Duodenal mucosa (tissue), 2 donors: Measurements from ENCODE around the gene PTPRN2.
"Not testable (repeated sequence)": the region's sequence is repeated elsewhere in the genome, so short reads cannot be mapped to it uniquely, and the experiment has no call there.

Experiments
- H3K27ac ChIP-seq: one replicate; pipeline ENCODE4 v1.7.0; 2013; ENCODE audit warnings: low read depth, low read length
- H3K27me3 ChIP-seq, 2 donors: one replicate each; pipeline ENCODE4 v1.7.0; 2013; ENCODE audit warnings: low read length in 2 of 2, control low read depth in 1 of 2; ENCODE audit not compliant: insufficient read depth in 2 of 2, control insufficient read depth in 1 of 2
- H3K36me3 ChIP-seq, 2 donors: one replicate each; pipeline ENCODE4 v1.7.0; 2013; ENCODE audit warnings: low read length in 2 of 2, control low read depth in 1 of 2; ENCODE audit not compliant: insufficient read depth in 2 of 2, control insufficient read depth in 1 of 2
- H3K4me1 ChIP-seq, 2 donors: one replicate each; pipeline ENCODE4 v1.7.0; 2013; ENCODE audit warnings: low read length in 2 of 2, control low read depth in 1 of 2; ENCODE audit not compliant: insufficient read depth in 2 of 2, control insufficient read depth in 1 of 2
- H3K4me3 ChIP-seq, 2 donors: one replicate each; pipeline ENCODE4 v1.7.0; 2013; ENCODE audit warnings: low read length in 2 of 2, low read depth in 1 of 2
- H3K9ac ChIP-seq, 2 donors: one replicate each; pipeline ENCODE4 v1.7.0; 2013; ENCODE audit warnings: low read length in 2 of 2, low read depth in 1 of 2
- H3K9me3 ChIP-seq, 2 donors: one replicate each; pipeline ENCODE4 v1.7.0; 2013; ENCODE audit warnings: low read length in 2 of 2, control low read depth in 1 of 2; ENCODE audit not compliant: control insufficient read depth in 1 of 2

Gene PTPRN2

GRCh38 chr7:158518980-158519632, 68.5 kb downstream of the PTPRN2 start:
- Histone ChIP-seq H3K9ac (no peak overlapping the region), H3K36me3 (no peaks in the 10 kb centered on the region), H3K27ac (no peak overlapping the region), H3K27me3 (no peaks in the 10 kb centered on the region), H3K4me3 (no peak overlapping the region), H3K9me3 (no peaks in the 10 kb centered on the region), H3K4me1 (no peaks in the 10 kb centered on the region)

- Histone ChIP-seq H3K27me3 (no peaks in the 10 kb centered on the region), H3K36me3 (no peaks in the 10 kb centered on the region), H3K27ac (no peak overlapping the region), H3K4me3 (no peak overlapping the region), H3K9me3 (peaks cover 0 to 2% of the 10 kb centered on the region in 2 donors), H3K4me1 (no peaks in the 10 kb centered on the region), H3K9ac (no peak overlapping the region)
Measured at GRCh38 chr7:158517571-158517970, 70.1 kb downstream of the PTPRN2 start.

- Histone ChIP-seq H3K4me3 (no peak overlapping the region), H3K36me3 (no peaks in the 10 kb centered on the region), H3K27me3 (no peaks in the 10 kb centered on the region), H3K9ac (no peak overlapping the region), H3K27ac (no peak overlapping the region), H3K4me1 (no peaks in the 10 kb centered on the region), H3K9me3 (peaks cover 0 to 3% of the 10 kb centered on the region in 2 donors)
Measured at GRCh38 chr7:158517072-158517471, 70.6 kb downstream of the PTPRN2 start.

- H3K9ac ChIP-seq, result no peak overlapping the region
- H3K9me3 ChIP-seq, result peaks cover 3 to 9% of the 10 kb centered on the region in 2 donors
- H3K4me3 ChIP-seq, result no peak overlapping the region
- H3K27ac ChIP-seq, result no peak overlapping the region
- no peaks in the 10 kb centered on the region for H3K36me3 ChIP-seq
- H3K4me1 ChIP-seq, result no peaks in the 10 kb centered on the region
- no peaks in the 10 kb centered on the region for H3K27me3 ChIP-seq
Measured at GRCh38 chr7:158516524-158516923, 71.1 kb downstream of the PTPRN2 start.

- H3K4me3 ChIP-seq, result no peak overlapping the region
- H3K27ac ChIP-seq, result no peak overlapping the region
- no peaks in the 10 kb centered on the region for H3K36me3 ChIP-seq
- no peak overlapping the region for H3K9ac ChIP-seq
- no peaks in the 10 kb centered on the region for H3K27me3 ChIP-seq
- peaks cover 5 to 11% of the 10 kb centered on the region in 2 donors for H3K9me3 ChIP-seq
- H3K4me1 ChIP-seq, result peaks cover 0 to 6% of the 10 kb centered on the region in 2 donors
Measured at GRCh38 chr7:158512869-158513268, 74.8 kb downstream of the PTPRN2 start.

GRCh38 chr7:158512042-158512441, 75.6 kb downstream of the PTPRN2 start:
- no peak overlapping the region for H3K4me3 ChIP-seq
- peaks cover 5 to 11% of the 10 kb centered on the region in 2 donors for H3K9me3 ChIP-seq
- H3K27ac ChIP-seq, result no peak overlapping the region
- no peak overlapping the region for H3K9ac ChIP-seq
- H3K4me1 ChIP-seq, result peaks cover 0 to 8% of the 10 kb centered on the region in 2 donors
- H3K36me3 ChIP-seq, result no peaks in the 10 kb centered on the region
- H3K27me3 ChIP-seq, result no peaks in the 10 kb centered on the region

- Histone ChIP-seq H3K36me3 (no peaks in the 10 kb centered on the region), H3K9ac (no peak overlapping the region), H3K27me3 (no peaks in the 10 kb centered on the region), H3K4me3 (peak overlapping the region in 1 of 2 donors; percentile 53), H3K27ac (no peak overlapping the region), H3K4me1 (peaks cover 0 to 8% of the 10 kb centered on the region in 2 donors), H3K9me3 (peaks cover 10 to 17% of the 10 kb centered on the region in 2 donors)
Measured at GRCh38 chr7:158508802-158509385, 78.7 kb downstream of the PTPRN2 start.

GRCh38 chr7:158508321-158508720, 79.3 kb downstream of the PTPRN2 start:
- not testable (repeated sequence) for H3K4me3 ChIP-seq, H3K36me3 ChIP-seq, H3K9ac ChIP-seq, H3K27ac ChIP-seq, H3K4me1 ChIP-seq, H3K27me3 ChIP-seq
- H3K9me3 ChIP-seq, result peaks cover 10 to 17% of the 10 kb centered on the region in 2 donors

- Histone ChIP-seq H3K9ac (no peak overlapping the region), H3K27me3 (no peaks in the 10 kb centered on the region), H3K27ac (no peak overlapping the region), H3K4me3 (no peak overlapping the region), H3K36me3 (no peaks in the 10 kb centered on the region), H3K4me1 (peaks cover 0 to 8% of the 10 kb centered on the region in 2 donors), H3K9me3 (peaks cover 10 to 16% of the 10 kb centered on the region in 2 donors)
Measured at GRCh38 chr7:158507917-158508316, 79.7 kb downstream of the PTPRN2 start.

- not testable (repeated sequence) for H3K36me3 ChIP-seq, H3K27ac ChIP-seq, H3K4me1 ChIP-seq, H3K9ac ChIP-seq, H3K27me3 ChIP-seq, H3K4me3 ChIP-seq
- H3K9me3 ChIP-seq, result peaks cover 10 to 15% of the 10 kb centered on the region in 2 donors
Measured at GRCh38 chr7:158507175-158507574, 80.4 kb downstream of the PTPRN2 start.
